ENCODE data around the gene ADGRB3.
"Not testable (repeated sequence)": the region's sequence is repeated elsewhere in the genome, so short reads cannot be mapped to it uniquely, and the experiment has no call there.

ADGRB3 gene

GRCh38 chr6:69285054-69285453, 650.0 kb downstream of the ADGRB3 start:
- no peak for DNase-seq

- DNase-seq, result no peak
Observed at GRCh38 chr6:69286331-69286730, 651.2 kb downstream of the ADGRB3 start.

GRCh38 chr6:69288198-69288597, 653.1 kb downstream of the ADGRB3 start:
- DNase-seq, result not testable (repeated sequence)

- DNase-seq, result no peak
Observed at GRCh38 chr6:69289689-69290495, 654.8 kb downstream of the ADGRB3 start.

DNA sequence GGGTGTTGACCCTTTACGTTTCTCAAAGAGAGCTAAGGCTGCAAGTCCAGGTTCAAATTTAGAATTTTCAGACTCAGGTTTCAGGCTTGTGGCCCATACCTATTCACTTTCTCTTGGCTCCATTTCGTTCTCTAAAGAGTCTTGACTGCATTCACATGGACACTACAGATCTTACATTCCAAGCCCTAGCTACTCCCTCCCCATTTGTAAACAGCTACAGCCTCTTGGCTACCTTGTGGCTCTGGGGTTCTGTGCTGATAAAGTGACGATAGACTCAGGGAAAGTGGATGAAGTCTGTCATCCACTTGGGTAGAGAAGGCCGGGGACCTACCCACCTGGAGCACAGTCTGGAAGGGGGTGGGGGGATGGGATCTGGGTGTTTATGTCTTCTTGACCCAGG, 658.4 kb downstream of the ADGRB3 start:
- DNase-seq, result no peak

GRCh38 chr6:69294407-69294806, 659.3 kb downstream of the ADGRB3 start:
- no peak for DNase-seq

DNA sequence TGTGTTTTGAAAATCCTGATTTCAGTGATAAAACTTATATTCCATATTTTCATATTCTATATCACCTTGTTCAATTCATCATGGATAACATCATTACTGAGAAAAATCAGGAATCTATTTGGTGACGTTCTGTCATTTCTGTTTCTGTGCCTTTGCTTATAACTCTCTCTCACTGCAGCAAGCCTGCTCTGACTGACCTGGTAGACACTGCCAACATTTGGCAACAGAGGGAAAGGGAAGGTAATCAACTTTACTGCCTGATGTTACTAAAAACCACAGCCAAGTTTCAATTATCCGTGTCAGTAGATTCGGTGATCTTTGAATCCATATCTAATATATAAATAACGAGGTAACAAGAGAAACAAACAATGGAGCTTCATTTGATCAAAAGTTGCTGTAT, 659.8 kb downstream of the ADGRB3 start:
- DNase-seq, result no peak

DNA sequence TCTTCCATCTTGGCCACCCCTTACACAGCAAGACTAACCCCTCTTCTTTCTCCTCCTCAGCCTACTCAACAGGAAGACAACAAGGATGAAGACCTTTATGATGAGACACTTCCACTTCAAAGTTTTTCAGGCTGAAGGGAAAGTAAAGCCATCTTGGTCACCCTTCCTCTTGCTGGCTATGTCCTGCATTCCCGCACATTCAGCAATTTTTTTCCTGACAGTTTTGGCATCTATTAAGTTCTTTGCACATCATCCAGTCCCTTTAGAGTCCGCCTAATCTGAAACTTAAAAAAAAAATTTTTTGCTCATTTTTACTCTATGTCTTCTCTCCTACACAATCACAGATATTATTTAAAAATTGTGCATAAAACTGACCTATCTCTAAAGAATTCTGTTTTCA, 668.3 kb downstream of the ADGRB3 start:
- DNase-seq, result no peak

GRCh38 chr6:69305456-69305855, 670.4 kb downstream of the ADGRB3 start:
- no peak for DNase-seq

DNA sequence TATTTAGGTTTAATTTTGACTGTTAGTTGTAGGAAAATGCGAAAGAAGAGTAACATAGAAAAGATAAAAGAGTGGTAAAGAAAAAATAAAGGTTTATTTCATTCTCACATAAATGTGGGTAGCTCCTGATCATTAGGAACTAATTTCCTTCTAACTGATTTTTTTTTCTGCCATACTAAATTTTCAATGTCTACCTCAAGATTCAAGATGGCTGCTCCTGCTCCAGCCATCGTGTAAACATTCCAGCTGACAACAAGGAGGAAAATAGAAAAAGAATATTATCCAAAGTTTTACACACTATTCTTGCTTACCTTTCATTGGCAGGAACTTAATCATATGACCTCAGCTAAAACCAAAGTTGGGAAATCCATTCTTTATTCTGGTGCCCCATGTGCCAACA, 673.5 kb downstream of the ADGRB3 start:
- no peak for DNase-seq

- no peak for DNase-seq
Observed at GRCh38 chr6:69311888-69312287, 676.8 kb downstream of the ADGRB3 start.

DNA sequence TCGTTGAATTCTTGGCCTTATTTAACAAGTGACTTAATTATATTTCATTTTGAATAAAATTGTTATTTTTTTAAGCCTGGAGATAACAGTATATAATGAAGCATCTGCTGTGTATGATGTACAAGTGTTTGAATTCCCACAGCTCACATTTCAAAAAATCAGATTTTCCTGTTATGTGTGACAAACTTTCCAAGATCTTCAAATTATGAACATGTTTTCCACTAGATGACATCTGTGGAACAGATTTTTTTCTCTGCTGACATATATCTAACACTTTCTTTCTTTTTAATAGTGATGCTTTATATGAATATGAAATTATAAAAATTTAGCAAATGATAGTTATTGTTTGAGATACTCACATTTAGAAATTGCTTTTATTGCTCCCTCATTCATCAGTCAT, 678.9 kb downstream of the ADGRB3 start:
- no peak for DNase-seq

GRCh38 chr6:69314531-69314930, 679.4 kb downstream of the ADGRB3 start:
- no peak for DNase-seq

DNA sequence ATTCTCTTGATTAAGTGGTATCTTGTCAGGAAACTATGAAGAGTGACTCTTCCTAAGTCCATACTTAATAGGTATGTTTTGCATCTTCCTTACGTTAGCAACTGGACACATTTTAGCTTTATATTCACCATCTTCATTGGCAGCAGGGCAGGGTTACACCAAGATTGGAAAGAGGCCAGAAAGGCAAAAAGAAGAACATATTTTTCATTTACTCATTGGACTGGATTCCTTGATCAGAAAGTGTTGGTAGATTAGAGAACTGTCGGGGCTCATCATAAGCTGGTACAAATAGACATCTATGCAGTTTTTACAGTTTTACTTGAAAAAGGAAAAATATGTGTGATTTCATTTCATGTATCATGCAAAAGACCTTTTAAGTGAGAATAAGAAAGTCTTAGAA, 696.8 kb downstream of the ADGRB3 start:
- no peak for DNase-seq

DNA sequence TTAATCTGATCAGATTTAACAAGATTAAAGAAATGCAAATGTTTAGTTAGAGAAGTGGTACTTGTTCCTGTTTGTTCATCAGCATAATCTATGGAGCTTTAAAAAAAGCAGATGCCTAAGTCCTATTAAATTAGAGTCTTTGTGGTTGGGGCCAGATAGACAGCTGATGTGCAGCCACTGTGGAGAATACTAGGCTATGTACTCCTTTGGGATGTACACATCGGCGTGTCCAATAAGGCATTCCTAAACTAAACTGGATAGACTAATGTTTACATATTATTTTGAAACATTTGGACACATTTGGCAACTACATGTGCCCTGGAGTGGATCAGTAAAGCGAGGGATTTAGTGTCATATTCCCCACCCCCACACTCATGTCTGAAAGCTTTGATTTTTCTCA, 702.2 kb downstream of the ADGRB3 start:
- no peak for DNase-seq

DNA sequence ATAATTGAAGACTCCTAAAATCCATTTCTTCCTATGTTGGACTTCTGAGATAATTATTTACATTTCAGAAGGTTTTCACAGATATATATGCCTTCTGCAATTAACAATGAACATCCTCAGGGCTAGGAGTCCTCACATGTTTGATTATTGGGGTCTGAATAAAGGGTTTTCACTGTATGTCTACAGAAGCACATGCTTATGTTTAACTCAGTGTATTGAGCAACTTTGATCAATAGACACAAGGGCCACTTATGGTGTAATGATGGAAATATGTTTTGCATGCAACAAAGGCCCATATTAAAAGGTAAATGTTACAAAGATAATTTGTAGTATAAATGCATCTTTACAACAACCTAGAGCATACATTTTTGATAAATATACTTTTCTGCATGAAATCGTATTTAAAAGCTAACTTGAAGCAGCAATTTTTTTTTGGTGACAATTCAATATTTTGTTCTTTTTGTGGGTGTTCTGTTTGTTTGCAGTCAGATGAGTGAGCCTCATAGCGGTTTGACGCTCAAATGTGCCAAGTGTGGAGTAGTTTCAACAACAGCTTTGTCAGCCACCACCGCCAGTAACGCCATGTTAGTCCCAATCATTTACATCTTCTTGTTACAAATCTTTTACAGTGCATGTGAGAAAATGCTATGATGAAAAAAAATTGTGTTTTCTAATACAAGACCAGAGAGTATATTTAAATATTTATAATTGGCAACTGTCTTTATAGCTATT, 703.5 kb downstream of the ADGRB3 start:
- DNase-seq, result no peak

GRCh38 chr6:69339163-69339550, 704.1 kb downstream of the ADGRB3 start:
- DNase-seq, result no peak

DNA sequence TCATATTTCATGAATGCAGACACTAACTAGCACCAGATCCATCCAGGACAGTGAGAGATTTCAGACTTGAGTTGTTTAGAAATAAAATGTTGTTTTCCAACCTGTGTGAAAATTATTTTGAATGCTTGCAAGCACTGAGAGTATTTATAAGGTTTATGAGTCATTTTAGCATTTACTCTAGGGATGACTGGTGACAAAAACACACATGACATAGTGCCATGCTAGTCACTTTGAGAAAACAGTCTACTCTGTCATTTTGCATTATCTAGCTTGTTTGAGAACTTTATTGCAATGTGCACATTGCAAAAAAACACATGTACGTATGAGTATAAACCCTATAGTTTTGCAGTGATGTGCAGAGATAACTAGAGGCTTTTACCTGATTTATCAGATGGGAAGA, 705.1 kb downstream of the ADGRB3 start:
- DNase-seq, result no peak

- no peak for DNase-seq
Observed at GRCh38 chr6:69343851-69344250, 708.8 kb downstream of the ADGRB3 start.

- DNase-seq, result no peak
Observed at GRCh38 chr6:69349771-69350170, 714.7 kb downstream of the ADGRB3 start.

- DNase-seq, result no peak
Observed at GRCh38 chr6:69362209-69362608, 727.1 kb downstream of the ADGRB3 start.

- DNase-seq, result no peak
Observed at GRCh38 chr6:69366831-69367230, 731.7 kb downstream of the ADGRB3 start.

DNA sequence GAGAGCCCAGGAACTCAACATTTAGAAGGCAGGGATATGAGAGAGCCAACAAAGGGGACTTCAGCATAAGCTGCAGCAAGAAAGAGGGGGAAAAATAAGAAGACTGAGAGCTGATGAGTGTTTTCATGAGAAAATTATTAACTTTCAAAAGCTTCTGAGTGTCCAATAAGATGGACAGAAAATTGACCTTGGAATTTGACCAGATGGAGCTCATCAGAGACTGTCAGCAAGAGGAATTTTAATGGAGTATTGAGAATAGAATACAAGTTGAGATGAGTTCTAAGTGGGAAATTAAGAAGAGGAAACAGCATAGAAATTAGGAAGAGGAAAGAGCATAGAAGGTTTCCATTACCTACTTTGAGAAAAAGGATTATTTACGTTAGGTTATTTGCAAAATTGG, 733.5 kb downstream of the ADGRB3 start:
- DNase-seq, result no peak

DNA sequence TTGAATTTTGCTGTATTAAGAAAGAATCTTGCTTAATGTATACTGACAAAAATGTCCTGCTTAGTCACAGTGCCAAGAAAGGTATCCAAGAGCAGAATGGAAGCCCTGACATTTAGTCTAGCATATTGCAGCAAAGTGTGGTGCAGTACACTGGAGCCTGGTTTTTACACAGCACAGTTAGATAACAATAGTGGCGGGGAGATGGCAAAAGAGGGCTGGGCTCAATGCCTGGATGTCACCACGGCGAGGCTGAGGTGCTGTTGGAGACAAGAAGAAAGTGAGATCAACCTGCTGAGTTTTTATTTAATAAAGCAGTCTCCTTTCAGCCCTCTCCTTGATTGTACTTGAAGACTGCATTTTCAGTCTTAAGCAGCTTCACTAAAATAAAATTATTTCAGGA, 735.7 kb downstream of the ADGRB3 start:
- DNase-seq, result no peak

DNA sequence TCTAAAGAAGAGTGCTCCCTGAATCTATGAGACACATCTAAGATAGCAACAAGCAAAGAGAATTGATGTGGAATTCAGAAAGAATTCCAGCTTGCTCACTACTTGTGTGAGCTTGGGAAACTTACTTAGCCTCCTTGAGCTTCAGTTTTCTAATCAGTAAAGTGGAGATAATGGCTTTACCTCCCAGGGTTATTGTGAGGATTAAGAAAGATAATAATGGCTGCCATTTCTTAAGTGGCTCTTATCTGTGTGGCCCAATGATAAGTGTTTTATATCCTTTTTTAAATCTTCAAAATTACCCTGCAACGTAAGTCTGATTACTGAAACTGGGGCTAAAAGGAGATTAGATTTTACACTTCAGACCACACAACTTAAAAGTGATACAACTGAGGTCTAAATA, 743.2 kb downstream of the ADGRB3 start:
- no peak for DNase-seq
